ENCODE results near the gene COX14.

Gene COX14

GRCh38 chr12:50166799-50167048 lies 54.7 kb downstream of the COX14 start:
- DNase-seq = no peak

GRCh38 chr12:50167049-50167828 lies 55.2 kb downstream of the COX14 start, which contains the start of gene CERS5:
Gene CERS5 (minus strand): TSS chr12:50167369. CDS start chr12:50167297, 72 bp downstream.
- DNase-seq = peak; percentile 100

Measured in right forelimb (tissue), 1 donor.